ENCODE measurements around the gene TBC1D9. TPM values are rescaled to one million over a fixed set of nuclear protein-coding genes. Genes with fewer than 3 reads are reported as not detected.

Gene TBC1D9
- total RNA-seq, 1 donor from 2014 or later, result 42.6 TPM

- no peak for DNase-seq
- no peaks in the 10 kb centered on the region for H3K9me3 ChIP-seq
- no peak for ATAC-seq
- intact Hi-C loops (cut with DNase I), result no loop called here
- H3K27ac ChIP-seq, result no peak overlapping the region
- H3K36me3 ChIP-seq, result peaks cover 74% of the 10 kb centered on the region
- H3K4me1 ChIP-seq, result no peaks in the 10 kb centered on the region
- no peaks in the 10 kb centered on the region for H3K27me3 ChIP-seq (ENCODE audit: low read depth)
- no peak for TF ChIP-seq CTCF (IDR thresholded peaks at IDR 0.05)
- no peak overlapping the region for H3K4me3 ChIP-seq
These were observed 96.1 kb downstream of the TBC1D9 start for GRCh38 chr4:140659943-140660700.

GRCh38 chr4:140654495-140654814 lies 101.7 kb downstream of the TBC1D9 start:
- Histone ChIP-seq H3K4me1 (no peaks in the 10 kb centered on the region), H3K36me3 (peaks cover 78% of the 10 kb centered on the region), H3K27ac (no peak overlapping the region), H3K27me3 (ENCODE audit: low read depth) (no peaks in the 10 kb centered on the region), H3K9me3 (no peaks in the 10 kb centered on the region), H3K4me3 (no peak overlapping the region)
- intact Hi-C loops (cut with DNase I), result no loop called here
- no peak for TF ChIP-seq CTCF (IDR thresholded peaks at IDR 0.05)
- ATAC-seq, result no peak
- DNase-seq, result no peak

- Histone ChIP-seq H3K27ac (no peak overlapping the region), H3K9me3 (no peaks in the 10 kb centered on the region), H3K4me1 (no peaks in the 10 kb centered on the region), H3K4me3 (peak overlapping the region; percentile 4), H3K36me3 (peaks cover 77% of the 10 kb centered on the region), H3K27me3 (ENCODE audit: low read depth) (no peaks in the 10 kb centered on the region)
- intact Hi-C loops (cut with DNase I), result no loop called here
- TF ChIP-seq CTCF (IDR thresholded peaks at IDR 0.05), result no peak
- ATAC-seq (peak in 1 of 2 donors; percentile 41), DNase-seq (no peak)
These were observed 102.3 kb downstream of the TBC1D9 start for GRCh38 chr4:140653718-140654494.

- no peak overlapping the region for H3K27ac ChIP-seq
- no peak for TF ChIP-seq CTCF (IDR thresholded peaks at IDR 0.05)
- ATAC-seq, result no peak
- H3K4me3 ChIP-seq, result no peak overlapping the region
- no peaks in the 10 kb centered on the region for H3K4me1 ChIP-seq
- H3K27me3 ChIP-seq (ENCODE audit: low read depth), result no peaks in the 10 kb centered on the region
- no peaks in the 10 kb centered on the region for H3K9me3 ChIP-seq
- peaks cover 70% of the 10 kb centered on the region for H3K36me3 ChIP-seq
- intact Hi-C loops (cut with DNase I), result no loop called here
- DNase-seq, result no peak
These were observed 103.6 kb downstream of the TBC1D9 start for GRCh38 chr4:140652601-140653000.

- Histone ChIP-seq H3K27ac (no peak overlapping the region), H3K4me1 (no peaks in the 10 kb centered on the region), H3K36me3 (peaks cover 82% of the 10 kb centered on the region), H3K27me3 (ENCODE audit: low read depth) (no peaks in the 10 kb centered on the region), H3K4me3 (no peak overlapping the region), H3K9me3 (no peaks in the 10 kb centered on the region)
- DNase-seq (no peak), ATAC-seq (no peak)
- TF ChIP-seq CTCF (IDR thresholded peaks at IDR 0.05), result no peak
- intact Hi-C loops (cut with DNase I), result no loop called here
These were observed 107.4 kb downstream of the TBC1D9 start for GRCh38 chr4:140648716-140649308.

All from lower lobe of right lung (tissue), 2 donors.